Inflammatory macrophage treated with lipopolysaccharide for 1 hour (primary cell): ENCODE measurements around the gene TAF8.

ENCODE experiments used
- DNase-seq, 2 donors: peaks; one replicate each; pipeline ENCODE4 v3.0.0-alpha.2; 2020 to 2022

TAF8 gene

GRCh38 chr6:42100029-42100901 lies 49.9 kb downstream of the TAF8 start:
- DNase-seq, result peak; percentile 44 to 45

GRCh38 chr6:42101186-42101657 lies 50.9 kb downstream of the TAF8 start:
- DNase-seq, result no peak

- DNase-seq, result no peak
Observed at GRCh38 chr6:42103216-42103615, 52.9 kb downstream of the TAF8 start.

- DNase-seq, result no peak
Observed at GRCh38 chr6:42103753-42104094, 53.4 kb downstream of the TAF8 start.

GRCh38 chr6:42104095-42104803 lies 53.9 kb downstream of the TAF8 start:
- DNase-seq, result peak; percentile 45 to 74

- DNase-seq, result no peak
Observed at GRCh38 chr6:42104804-42105125, 54.4 kb downstream of the TAF8 start.

- DNase-seq, result no peak
Observed at GRCh38 chr6:42105156-42105648, 54.9 kb downstream of the TAF8 start.

- no peak for DNase-seq
Observed at GRCh38 chr6:42105709-42106108, 55.4 kb downstream of the TAF8 start.

- no peak for DNase-seq
Observed at GRCh38 chr6:42106112-42107023, 56.0 kb downstream of the TAF8 start.

GRCh38 chr6:42108071-42108470 lies 57.7 kb downstream of the TAF8 start:
- no peak for DNase-seq

- DNase-seq, result no peak
Observed at GRCh38 chr6:42110683-42111082, 60.4 kb downstream of the TAF8 start.

GRCh38 chr6:42112351-42112750 lies 62.0 kb downstream of the TAF8 start:
- DNase-seq, result no peak

GRCh38 chr6:42113936-42114636 lies 63.8 kb downstream of the TAF8 start:
- no peak for DNase-seq

GRCh38 chr6:42117843-42118161 lies 67.5 kb downstream of the TAF8 start:
- DNase-seq, result no peak

GRCh38 chr6:42118162-42119001 lies 68.1 kb downstream of the TAF8 start:
- no peak for DNase-seq

- peak; percentile 61 to 64 for DNase-seq
Observed at GRCh38 chr6:42120895-42121865, 70.9 kb downstream of the TAF8 start.

- DNase-seq, result no peak
Observed at GRCh38 chr6:42123379-42124103, 73.2 kb downstream of the TAF8 start.

- DNase-seq, result no peak
Observed at GRCh38 chr6:42124223-42124836, 74.0 kb downstream of the TAF8 start.

- DNase-seq, result no peak
Observed at GRCh38 chr6:42125231-42125630, 74.9 kb downstream of the TAF8 start.
